H9 (cell line): ENCODE data around the gene C10orf88. TPM values are rescaled to one million over a fixed set of nuclear protein-coding genes. Genes with fewer than 3 reads are reported as not detected.

ENCODE experiments used
- DNase-seq: peaks from one replicate; pipeline ENCODE4 v3.0.0-alpha.2; 2017
- H2AFZ ChIP-seq: one replicate; pipeline ENCODE4 v1.6.1; 2013; ENCODE audit warnings: mild to moderate bottlenecking, low read length, control low read depth, moderate library complexity
- H2AK5ac ChIP-seq: 2 replicates; pipeline ENCODE4 v1.6.1; 2013; ENCODE audit warnings: low read length, control low read depth, mixed read lengths; ENCODE audit not compliant: insufficient read length
- H2BK120ac ChIP-seq: one replicate; pipeline ENCODE4 v1.6.1; 2013; ENCODE audit warnings: low read depth, mild to moderate bottlenecking, low read length, control low read depth, inconsistent platforms; ENCODE audit not compliant: poor library complexity, severe bottlenecking
- H2BK12ac ChIP-seq: 2 replicates; pipeline ENCODE4 v1.6.1; 2013; ENCODE audit warnings: low read length, control low read depth, mixed read lengths, low read depth; ENCODE audit not compliant: insufficient read length
- H2BK15ac ChIP-seq: 2 replicates; pipeline ENCODE4 v1.6.1; 2013; ENCODE audit warnings: low read depth, low read length, control low read depth
- H2BK20ac ChIP-seq: one replicate; pipeline ENCODE4 v1.6.1; 2013; ENCODE audit warnings: low read depth, mild to moderate bottlenecking, low read length, control low read depth, inconsistent platforms; ENCODE audit not compliant: poor library complexity, severe bottlenecking
- H2BK5ac ChIP-seq: 2 replicates; pipeline ENCODE4 v1.6.1; 2013; ENCODE audit warnings: low read length, control low read depth, mixed read lengths; ENCODE audit not compliant: insufficient read length
- H3K14ac ChIP-seq: 2 replicates; pipeline ENCODE4 v1.6.1; 2013; ENCODE audit warnings: low read length, control low read depth; ENCODE audit not compliant: insufficient read depth
- H3K18ac ChIP-seq: 2 replicates; pipeline ENCODE4 v1.6.1; 2013; ENCODE audit warnings: low read depth, mild to moderate bottlenecking, mixed read lengths, low read length, control low read depth; ENCODE audit not compliant: insufficient read length
- H3K23ac ChIP-seq: 2 replicates; pipeline ENCODE4 v1.6.1; 2013; ENCODE audit warnings: low read length, control low read depth, mixed read lengths, low read depth; ENCODE audit not compliant: insufficient read length
- H3K23me2 ChIP-seq: 2 replicates; pipeline ENCODE4 v1.6.1; 2013; ENCODE audit warnings: low read depth, mild to moderate bottlenecking, mixed read lengths, low read length, control low read depth; ENCODE audit not compliant: insufficient read length, poor library complexity, severe bottlenecking
- H3K27ac ChIP-seq: 2 replicates; pipeline ENCODE4 v1.5.1; 2013; ENCODE audit warnings: low read length, control low read depth, mixed read lengths, low read depth; ENCODE audit not compliant: insufficient read length
- H3K27me3 ChIP-seq: 2 replicates; pipeline ENCODE4 v1.6.1; 2013; ENCODE audit warnings: low read length, control low read depth, inconsistent platforms; ENCODE audit not compliant: insufficient read depth
- H3K4ac ChIP-seq: 2 replicates; pipeline ENCODE4 v1.6.1; 2013; ENCODE audit warnings: low read depth, mild to moderate bottlenecking, control low read depth, inconsistent platforms, low read length, moderate library complexity
- H3K4me1 ChIP-seq: 2 replicates; pipeline ENCODE4 v1.6.1; 2013; ENCODE audit warnings: low read length, control low read depth, inconsistent platforms; ENCODE audit not compliant: insufficient read depth
- H3K4me2 ChIP-seq: 2 replicates; pipeline ENCODE4 v1.6.1; 2013; ENCODE audit warnings: low read length, control low read depth, mixed read lengths; ENCODE audit not compliant: insufficient read length, insufficient read depth
- H3K56ac ChIP-seq: 2 replicates; pipeline ENCODE4 v1.6.1; 2013; ENCODE audit warnings: low read depth, mild to moderate bottlenecking, mixed read lengths, low read length, control low read depth; ENCODE audit not compliant: insufficient read length
- H3K79me1 ChIP-seq: 2 replicates; pipeline ENCODE4 v1.6.1; 2013; ENCODE audit warnings: low read depth, mild to moderate bottlenecking, moderate library complexity, low read length, control low read depth, inconsistent platforms; ENCODE audit not compliant: insufficient read depth, poor library complexity, severe bottlenecking
- H3K79me2 ChIP-seq: 2 replicates; pipeline ENCODE4 v1.6.1; 2013; ENCODE audit warnings: low read length, control low read depth, inconsistent platforms; ENCODE audit not compliant: insufficient read depth
- H3K9ac ChIP-seq: 2 replicates; pipeline ENCODE4 v1.6.1; 2013; ENCODE audit warnings: low read length, control low read depth, mixed read lengths; ENCODE audit not compliant: insufficient read length; ENCODE audit errors: extremely low read depth
- H3K9me3 ChIP-seq: one replicate; pipeline ENCODE4 v1.6.1; 2013; ENCODE audit warnings: low read depth, low read length, inconsistent platforms; ENCODE audit not compliant: control insufficient read depth
- H3T11ph ChIP-seq: one replicate; pipeline ENCODE4 v1.6.1; 2013; ENCODE audit warnings: mild to moderate bottlenecking, low read length, control low read depth, inconsistent platforms
- H4K20me1 ChIP-seq: one replicate; pipeline ENCODE4 v1.6.1; 2013; ENCODE audit not compliant: control insufficient read depth, insufficient read length, insufficient read depth
- H4K5ac ChIP-seq: 2 replicates; pipeline ENCODE4 v1.6.1; 2013; ENCODE audit warnings: low read depth, mild to moderate bottlenecking, mixed read lengths, low read length, control low read depth; ENCODE audit not compliant: insufficient read length
- H4K8ac ChIP-seq: replicated peaks from 2 replicates; pipeline ENCODE4 v1.6.1; 2013; ENCODE audit warnings: low read length, control low read depth, mixed read lengths, low read depth; ENCODE audit not compliant: insufficient read length
- H4K91ac ChIP-seq: 2 replicates; pipeline ENCODE4 v1.6.1; 2013; ENCODE audit warnings: low read depth, mild to moderate bottlenecking, moderate library complexity, mixed read lengths, low read length, control low read depth; ENCODE audit not compliant: insufficient read length
- H3K27ac Mint-ChIP-seq, 3 experiments: 2 replicates in 2 of 3; 3 replicates in 1 of 3; pipeline ENCODE4 v1.8.0; 2020 to 2021; ENCODE audit warnings: mixed read lengths in 3 of 3, mild to moderate bottlenecking in 1 of 3, moderate library complexity in 1 of 3
- H3K27me3 Mint-ChIP-seq: 2 replicates; pipeline ENCODE4 v1.8.0; 2021; ENCODE audit warnings: low read depth, mild to moderate bottlenecking, moderate library complexity, mixed read lengths
- H3K36me3 Mint-ChIP-seq, 3 experiments: 2 replicates in 2 of 3; 3 replicates in 1 of 3; pipeline ENCODE4 v1.8.0; 2020 to 2021; ENCODE audit warnings: low read depth in 3 of 3, mixed read lengths in 3 of 3; ENCODE audit not compliant: insufficient read depth in 1 of 3
- H3K4me1 Mint-ChIP-seq, 2 experiments: 2 replicates each; pipeline ENCODE4 v1.8.0; 2020; ENCODE audit warnings: mixed read lengths in 2 of 2
- H3K4me3 Mint-ChIP-seq, 2 experiments: 2 replicates in 1 of 2; 3 replicates in 1 of 2; pipeline ENCODE4 v1.8.0; 2020 to 2021; ENCODE audit warnings: mild to moderate bottlenecking in 2 of 2, mixed read lengths in 2 of 2, moderate library complexity in 1 of 2
- H3K9me3 Mint-ChIP-seq, 2 experiments: 2 replicates in 1 of 2; 3 replicates in 1 of 2; pipeline ENCODE4 v1.8.0; 2020; ENCODE audit warnings: mild to moderate bottlenecking in 2 of 2, mixed read lengths in 2 of 2, moderate library complexity in 1 of 2
- WGBS: extraction: QIAGEN DNeasy Blood & Tissue Kit; methylation state at CpG from one replicate; pipeline ENCODE4 v1.1.7; 2013; ENCODE audit warnings: missing lambda C conversion rate, low lambda C conversion rate, mixed read lengths; ENCODE audit not compliant: insufficient read length; ENCODE audit errors: extremely low coverage; 5-methylcytosine and 5-hydroxymethylcytosine counted together
- total RNA-seq: library from RNA; stranded (reverse); gene quantifications from 2 replicates; pipeline ENCODE4 v1.2.1, GENCODE V29; 2021
- TF ChIP-seq, protein P1 (sequence below): fragments of 200-600 bp; sonication (generic); conservative IDR thresholded peaks from 3 replicates; pipeline ENCODE4 v1.8.0; 2021; ENCODE audit warnings: antibody characterized with exemption, mild to moderate bottlenecking

Gene C10orf88
- total RNA-seq, 1 experiment from 2014 or later, result 11.7 TPM

DNA sequence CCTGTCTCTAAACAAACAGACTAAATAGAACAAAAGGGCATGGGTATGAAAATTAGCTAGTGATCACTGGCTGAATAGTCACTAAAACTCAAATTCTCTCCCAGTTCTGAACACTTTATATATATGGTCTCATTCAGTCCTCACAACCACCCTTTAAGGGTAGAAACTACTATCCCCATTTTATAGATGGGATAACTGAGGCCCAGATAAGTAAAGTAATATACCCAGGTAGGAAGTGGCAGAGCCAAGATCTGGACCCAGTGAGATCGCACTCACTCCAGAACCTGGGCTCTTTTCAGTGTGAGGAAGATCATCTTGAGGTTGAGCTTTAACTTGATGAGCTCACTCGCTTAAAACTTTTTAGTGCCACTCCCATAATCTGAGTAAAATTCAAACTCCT lies 30.7 kb upstream of the C10orf88 start:
- no peaks in the 10 kb centered on the region for H3K79me1 ChIP-seq
- WGBS, result no CpG with 5 or more reads among the region's 2 CpGs
- peaks cover 0 to 14% (median 13%) of the 10 kb centered on the region in 3 experiments; a peak in 4 of 7 replicates for H3K36me3 Mint-ChIP-seq

More for the DNA sequence above, 30.7 kb upstream of the C10orf88 start:
- H3K27ac ChIP-seq, result no peak overlapping the region
- H3K27me3 ChIP-seq, result no peaks in the 10 kb centered on the region
- H4K5ac ChIP-seq, result no peak overlapping the region
- peaks cover 4% of the 10 kb centered on the region for H3K23me2 ChIP-seq
- no peaks in the 10 kb centered on the region for H4K20me1 ChIP-seq
- H2BK12ac ChIP-seq, result no peak overlapping the region
- H2BK15ac ChIP-seq, result no peak overlapping the region
- no peaks in the 10 kb centered on the region for H3K4me1 ChIP-seq
- H3T11ph ChIP-seq, result no peak overlapping the region
- no peak for DNase-seq
- no peak overlapping the region for H3K18ac ChIP-seq
- H2BK5ac ChIP-seq, result no peak overlapping the region
- no peak overlapping the region for H2BK120ac ChIP-seq
- TF ChIP-seq, protein P1, sequence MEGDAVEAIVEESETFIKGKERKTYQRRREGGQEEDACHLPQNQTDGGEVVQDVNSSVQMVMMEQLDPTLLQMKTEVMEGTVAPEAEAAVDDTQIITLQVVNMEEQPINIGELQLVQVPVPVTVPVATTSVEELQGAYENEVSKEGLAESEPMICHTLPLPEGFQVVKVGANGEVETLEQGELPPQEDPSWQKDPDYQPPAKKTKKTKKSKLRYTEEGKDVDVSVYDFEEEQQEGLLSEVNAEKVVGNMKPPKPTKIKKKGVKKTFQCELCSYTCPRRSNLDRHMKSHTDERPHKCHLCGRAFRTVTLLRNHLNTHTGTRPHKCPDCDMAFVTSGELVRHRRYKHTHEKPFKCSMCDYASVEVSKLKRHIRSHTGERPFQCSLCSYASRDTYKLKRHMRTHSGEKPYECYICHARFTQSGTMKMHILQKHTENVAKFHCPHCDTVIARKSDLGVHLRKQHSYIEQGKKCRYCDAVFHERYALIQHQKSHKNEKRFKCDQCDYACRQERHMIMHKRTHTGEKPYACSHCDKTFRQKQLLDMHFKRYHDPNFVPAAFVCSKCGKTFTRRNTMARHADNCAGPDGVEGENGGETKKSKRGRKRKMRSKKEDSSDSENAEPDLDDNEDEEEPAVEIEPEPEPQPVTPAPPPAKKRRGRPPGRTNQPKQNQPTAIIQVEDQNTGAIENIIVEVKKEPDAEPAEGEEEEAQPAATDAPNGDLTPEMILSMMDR, result no peak
- Mint-ChIP-seq H3K27ac (no peak overlapping the region), H3K9me3 (no peaks in the 10 kb centered on the region), H3K4me1 (peaks cover 10 to 16% of the 10 kb centered on the region in 2 experiments), H3K4me3 (no peak overlapping the region), H3K27me3 (no peaks in the 10 kb centered on the region)
- no peak overlapping the region for H4K8ac ChIP-seq
- no peak overlapping the region for H3K4me2 ChIP-seq
- no peak overlapping the region for H4K91ac ChIP-seq
- H2AK5ac ChIP-seq, result no peak overlapping the region
- no peak overlapping the region for H3K56ac ChIP-seq
- no peak overlapping the region for H3K9ac ChIP-seq
- H2AFZ ChIP-seq, result no peak overlapping the region
- H3K79me2 ChIP-seq, result no peaks in the 10 kb centered on the region
- no peak overlapping the region for H3K14ac ChIP-seq
- no peak overlapping the region for H3K23ac ChIP-seq
- H3K4ac ChIP-seq, result no peak overlapping the region
- H2BK20ac ChIP-seq, result no peak overlapping the region
- no peaks in the 10 kb centered on the region for H3K9me3 ChIP-seq
